Hematopoietic multipotent progenitor cell treated with erythropoietin and hydrocortisone succinate and interleukin-3 and kit ligand, for 4 days (in vitro differentiated cells): ENCODE results near the gene FAM117A.
"Not testable (repeated sequence)": the region's sequence is repeated elsewhere in the genome, so short reads cannot be mapped to it uniquely, and the experiment has no call there.

Experiments
- DNase-seq: peaks from one replicate; pipeline ENCODE4 v3.0.0-alpha.2; 2015

Gene FAM117A

GRCh38 chr17:49739641-49740271 lies 24.2 kb downstream of the FAM117A start:
- DNase-seq, result peak; percentile 100

- no peak for DNase-seq
These were observed 25.3 kb downstream of the FAM117A start for GRCh38 chr17:49738456-49739163.

- peak; percentile 54 for DNase-seq
These were observed 29.1 kb downstream of the FAM117A start for GRCh38 chr17:49734515-49735490.

- DNase-seq, result no peak
These were observed 32.5 kb downstream of the FAM117A start for GRCh38 chr17:49731435-49731831.

GRCh38 chr17:49730785-49731434 lies 33.0 kb downstream of the FAM117A start:
- no peak for DNase-seq

- no peak for DNase-seq
These were observed 33.7 kb downstream of the FAM117A start for GRCh38 chr17:49730078-49730784.

- no peak for DNase-seq
These were observed 34.9 kb downstream of the FAM117A start for GRCh38 chr17:49729069-49729468.

GRCh38 chr17:49728425-49728824 lies 35.5 kb downstream of the FAM117A start:
- DNase-seq, result no peak

- no peak for DNase-seq
These were observed 36.6 kb downstream of the FAM117A start for GRCh38 chr17:49727380-49727779.

GRCh38 chr17:49725452-49726130 lies 38.3 kb downstream of the FAM117A start:
- peak; percentile 65 for DNase-seq

GRCh38 chr17:49724552-49724951 lies 39.4 kb downstream of the FAM117A start:
- DNase-seq, result not testable (repeated sequence)

GRCh38 chr17:49723423-49723822 lies 40.5 kb downstream of the FAM117A start:
- peak; percentile 28 for DNase-seq

GRCh38 chr17:49722066-49722465 lies 41.9 kb downstream of the FAM117A start:
- no peak for DNase-seq

- no peak for DNase-seq
These were observed 46.5 kb downstream of the FAM117A start for GRCh38 chr17:49717371-49717861.

GRCh38 chr17:49716668-49717364 lies 47.1 kb downstream of the FAM117A start:
- DNase-seq, result no peak

GRCh38 chr17:49715717-49716279 lies 48.1 kb downstream of the FAM117A start:
- no peak for DNase-seq

GRCh38 chr17:49715216-49715615 lies 48.7 kb downstream of the FAM117A start:
- DNase-seq, result no peak

- peak; percentile 76 for DNase-seq
These were observed 55.3 kb downstream of the FAM117A start for GRCh38 chr17:49708515-49709183.

- peak; percentile 99 for DNase-seq
These were observed 56.1 kb downstream of the FAM117A start, which contains the start of gene SLC35B1 for GRCh38 chr17:49707608-49708514. Gene SLC35B1, minus strand, starts transcription at chr17:49707964. Its CDS starts 131 bp downstream, at chr17:49707833.
